Placental epithelial cell (primary cell): Measurements from ENCODE around the gene OR10H3. TPM values are rescaled to one million over a fixed set of nuclear protein-coding genes. Genes with fewer than 3 reads are reported as not detected.

Source experiments
- total RNA-seq: library from RNA; depleted of rRNA; stranded (reverse); fragments of >200 nt; gene quantifications from 2 replicates; pipeline ENCODE4 v1.2.3, GENCODE V29; 2012

Gene OR10H3
- not detected in 2 replicates for total RNA-seq

GRCh38 chr19:15737722-15738121, at the start of gene OR10H3:
OR10H3 (plus strand) TSS chr19:15737985; CDS start chr19:15741393, 3,408 bp downstream.

DNA sequence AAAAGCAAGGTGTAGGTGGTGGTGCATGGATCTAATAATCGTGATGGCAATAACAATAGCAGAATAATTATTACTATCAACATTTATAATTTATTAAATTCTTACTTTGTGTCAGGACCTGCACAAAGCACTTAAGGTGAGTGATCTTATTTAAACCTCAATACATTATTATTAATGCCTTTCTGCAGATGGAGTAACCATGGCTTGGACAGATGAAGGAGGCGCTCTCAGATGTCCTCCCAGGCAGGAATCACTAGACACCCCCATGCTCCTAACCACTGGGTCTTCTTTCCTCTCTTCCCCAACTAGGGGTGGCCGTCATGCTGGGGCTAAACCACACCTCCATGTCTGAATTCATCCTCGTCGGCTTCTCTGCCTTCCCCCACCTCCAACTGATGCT, 10.1 kb upstream of the OR10H3 start, which contains the start of gene OR10H2:
TSS of gene OR10H2 (plus strand) at position 301 of the 400 bp plus-strand sequence. CDS start at position 321, 20 bp downstream.

DNA sequence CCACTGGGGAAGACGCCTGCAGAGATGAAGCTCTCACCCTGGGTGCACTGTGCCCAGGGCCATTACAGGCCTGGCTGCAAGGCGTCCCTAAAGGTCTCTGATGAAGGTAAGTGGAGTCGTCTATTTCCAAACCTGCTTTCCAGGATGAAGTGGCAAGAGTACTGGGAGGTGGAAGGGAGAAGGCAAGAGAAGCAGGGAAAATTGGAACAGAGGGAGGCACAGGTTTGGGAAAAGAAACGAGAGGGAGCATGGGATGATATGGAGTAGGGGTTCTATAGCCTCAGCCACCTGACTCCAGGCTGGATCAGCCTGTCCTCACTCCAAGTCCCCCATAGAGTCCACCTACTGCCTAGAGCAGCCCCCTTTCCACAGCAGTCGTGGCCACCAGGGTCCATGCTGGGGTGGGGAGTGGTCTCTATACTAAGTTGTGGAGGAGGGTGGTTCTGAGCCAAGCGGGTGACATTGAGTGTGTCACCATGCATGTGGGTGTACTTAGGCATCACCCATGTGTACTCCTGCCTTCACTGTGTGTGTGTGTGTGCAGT, 49.9 kb downstream of the OR10H3 start, which contains the start of gene OR10H5:
TSS of gene OR10H5 (plus strand) at position 51 of the 545 bp plus-strand sequence. CDS start 6,388 bp downstream, outside the sequence.

Other genes with a start within 250 kb of the OR10H3 start
- not detected in 2 replicates for gene CYP4F22, start 229.5 kb upstream of the OR10H3 start, total RNA-seq
- not detected in 2 replicates for gene CYP4F8, start 122.8 kb upstream of the OR10H3 start, total RNA-seq
- under 0.01 TPM in 1 of 2 replicates, not detected in the other for gene CYP4F3, start 97.1 kb upstream of the OR10H3 start, total RNA-seq
- not detected in 2 replicates for gene CYP4F12, start 64.9 kb upstream of the OR10H3 start, total RNA-seq
- gene OR10H2, start 10.0 kb upstream of the OR10H3 start, total RNA-seq = not detected in 2 replicates
- under 0.01 TPM in 1 of 2 replicates, not detected in the other for gene OR10H5, start 49.7 kb downstream of the OR10H3 start, total RNA-seq
- not detected in 2 replicates for gene OR10H1, start 77.7 kb downstream of the OR10H3 start, total RNA-seq
- gene CYP4F2, start 160.1 kb downstream of the OR10H3 start, total RNA-seq = not detected in 2 replicates
- not detected in 2 replicates for gene CYP4F11, start 196.5 kb downstream of the OR10H3 start, total RNA-seq
- not detected in 2 replicates for gene OR10H4, start 211.0 kb downstream of the OR10H3 start, total RNA-seq